ENCODE measurements around the gene HDLBP.

The HDLBP gene

DNA sequence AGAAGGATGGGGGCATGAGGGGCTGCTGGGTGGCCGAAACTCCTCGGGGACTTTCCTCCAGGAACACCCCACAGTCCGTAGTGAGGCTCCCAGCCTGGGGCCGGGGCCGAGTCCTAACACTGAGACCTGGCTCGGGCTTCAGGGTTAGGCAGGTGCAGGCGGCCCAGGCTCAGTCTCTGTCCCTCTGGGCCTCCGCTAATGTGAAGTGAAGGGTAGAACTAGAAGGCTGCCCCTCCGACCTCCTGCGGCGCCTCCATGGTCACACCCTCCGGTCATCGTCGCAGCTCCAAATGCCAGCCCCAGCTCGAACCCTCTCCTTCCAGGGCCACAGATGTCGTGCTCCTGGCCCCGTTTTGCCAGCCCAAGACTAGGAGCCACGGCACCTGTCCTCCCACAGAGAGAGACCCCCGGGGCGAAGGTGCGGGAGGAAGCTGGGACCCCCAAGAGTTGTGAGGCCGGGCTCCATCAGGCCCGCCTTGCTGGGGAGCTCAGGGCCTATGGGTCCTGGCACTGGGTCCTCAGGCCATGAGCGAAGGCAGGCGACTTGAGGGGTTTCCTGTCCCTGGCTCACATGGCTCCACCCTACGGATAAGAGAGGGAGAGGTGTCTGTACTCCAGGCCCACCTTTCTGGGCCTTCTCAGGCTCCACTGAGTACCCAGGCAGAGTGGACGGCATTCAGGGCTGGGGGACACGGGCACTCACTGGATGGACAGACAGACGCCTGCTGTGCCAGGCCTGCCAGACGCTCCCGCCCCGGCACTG, 126.2 kb downstream of the HDLBP start:
- DNase-seq, result no peak

DNA sequence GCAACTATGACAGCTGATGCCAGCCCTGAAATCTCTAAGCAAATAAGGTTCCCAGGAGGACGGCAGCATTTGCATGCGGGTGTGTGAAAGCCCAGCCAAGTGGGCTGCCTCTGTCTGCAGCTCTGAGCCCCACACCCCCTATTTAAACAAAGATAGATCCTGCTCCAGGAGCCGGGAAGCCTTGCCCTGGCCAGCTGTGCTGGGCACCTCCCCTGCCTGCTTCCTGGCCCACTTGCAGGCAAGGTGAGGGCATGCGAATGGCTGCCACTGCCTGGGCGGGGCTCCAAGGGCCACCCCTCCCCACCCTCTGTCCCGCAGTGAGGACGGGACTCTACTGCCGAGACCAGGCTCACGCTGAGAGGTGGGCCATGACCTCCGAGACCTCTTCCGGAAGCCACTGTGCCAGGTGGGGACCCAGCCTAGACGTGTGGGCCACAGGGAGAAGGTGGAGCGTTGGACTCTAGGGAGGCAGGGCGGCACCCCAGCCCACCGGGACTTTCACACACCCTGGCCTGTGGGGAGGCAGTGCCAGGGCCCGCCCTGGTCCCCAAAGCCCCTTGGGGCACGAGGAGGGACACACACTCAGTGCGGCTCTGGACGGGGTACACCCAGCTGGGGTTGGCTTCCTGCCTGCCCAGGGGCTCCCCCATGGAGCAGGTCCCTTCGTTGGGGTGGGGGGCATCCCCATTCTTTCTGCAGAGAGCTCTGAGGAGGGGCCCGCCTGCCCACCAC, 126.9 kb downstream of the HDLBP start, which contains the start of gene ANO7:
Gene ANO7, plus strand, starts transcription at position 317 of the 732 bp plus-strand sequence. CDS start 1,387 bp downstream, outside the sequence.
- DNase-seq, result no peak

DNA sequence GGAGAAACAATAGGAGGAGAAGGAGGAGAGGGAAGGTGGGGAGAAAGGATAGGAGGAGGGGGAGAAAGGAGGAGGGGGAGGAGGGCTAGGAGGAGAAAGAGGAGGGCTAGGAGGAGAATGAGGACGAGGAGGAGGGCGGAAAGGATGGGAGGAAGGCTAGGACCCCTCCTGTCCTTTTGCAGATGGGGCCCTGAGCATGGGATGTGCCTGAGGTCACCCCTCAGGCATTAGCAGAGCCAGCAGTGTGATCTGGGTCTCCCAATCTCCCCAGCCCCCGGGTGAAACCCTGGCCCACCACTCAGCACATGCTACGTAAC, 127.6 kb downstream of the HDLBP start:
- DNase-seq, result no peak

DNA sequence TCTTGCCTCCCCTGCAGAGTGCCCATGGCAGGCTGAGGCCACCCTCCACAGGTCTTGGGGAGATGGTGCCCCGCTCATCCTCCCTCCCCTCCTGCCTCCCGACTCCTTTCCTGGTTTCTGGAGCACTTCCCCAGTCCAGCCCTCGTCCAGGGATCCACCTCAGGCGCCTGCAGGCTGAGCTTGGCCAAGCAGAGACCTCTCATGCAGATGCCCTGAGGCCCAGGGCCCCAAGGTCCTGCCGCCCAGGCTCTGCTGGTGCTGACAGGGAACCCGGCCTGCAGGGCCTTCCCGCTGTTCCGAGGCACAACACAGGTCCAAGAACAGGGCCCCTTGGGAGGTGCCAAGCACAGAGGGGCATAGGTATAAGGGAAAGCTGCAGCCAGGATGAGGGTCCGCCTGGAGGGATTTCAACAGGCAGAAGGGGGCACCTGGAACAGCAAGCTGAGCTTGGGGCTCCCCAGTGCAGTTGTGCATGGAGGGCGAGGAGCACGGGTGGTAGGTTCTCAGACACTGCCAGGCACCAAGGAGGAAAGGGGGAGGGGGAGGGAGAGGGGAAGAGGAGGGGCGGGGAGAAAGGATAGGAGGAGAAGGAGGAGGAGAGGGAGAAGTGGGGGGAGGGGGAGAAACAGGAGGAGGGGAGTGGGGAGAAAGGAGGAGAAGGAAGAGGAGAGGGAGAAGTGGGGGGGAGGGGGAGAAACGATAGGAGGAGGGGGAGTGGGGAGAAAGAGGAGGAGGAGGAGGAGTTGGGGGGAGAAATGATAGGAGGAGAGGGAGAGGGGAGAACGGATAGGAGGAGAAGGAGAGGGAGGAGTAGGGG, 128.2 kb downstream of the HDLBP start:
- DNase-seq, result no peak

DNA sequence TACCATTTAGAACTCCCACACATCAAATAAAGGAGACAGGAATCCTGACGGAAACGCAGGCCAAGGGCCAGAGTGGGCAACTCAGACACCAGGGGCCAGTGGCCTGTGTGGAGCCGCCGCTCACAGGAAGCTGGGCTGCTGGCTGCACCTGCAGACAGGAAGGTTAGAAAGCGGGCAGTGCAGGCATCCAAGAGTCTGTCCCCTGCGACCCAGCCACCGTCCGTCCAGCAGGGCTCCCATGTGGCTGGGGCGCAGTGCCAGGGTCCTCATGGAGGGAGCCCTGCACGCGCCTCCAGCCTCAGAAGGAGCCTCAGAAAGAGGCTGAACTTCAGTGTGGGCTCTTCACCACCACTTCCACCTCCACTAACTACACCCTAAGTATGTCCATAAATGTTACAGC, 129.5 kb downstream of the HDLBP start:
- DNase-seq, result no peak

DNA sequence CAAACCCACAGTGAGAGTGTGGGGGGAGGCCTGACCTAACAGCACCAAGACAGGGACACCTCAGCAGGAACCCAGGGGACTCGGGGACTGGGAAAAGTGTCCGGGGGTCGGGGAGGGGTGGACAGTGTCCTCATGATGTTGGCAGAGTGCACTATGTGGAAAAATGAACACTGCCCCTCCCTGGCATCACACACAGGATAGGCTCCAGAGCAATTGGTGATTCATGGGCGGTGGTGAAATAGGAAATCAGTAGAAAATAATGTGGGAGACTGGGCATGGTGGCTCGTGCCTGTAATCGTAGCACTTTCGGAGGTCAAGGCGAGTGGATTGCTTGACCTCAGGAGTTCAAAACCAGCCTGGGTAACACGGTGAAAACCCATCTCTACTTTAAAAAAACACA, 130.6 kb downstream of the HDLBP start:
- DNase-seq, result no peak

DNA sequence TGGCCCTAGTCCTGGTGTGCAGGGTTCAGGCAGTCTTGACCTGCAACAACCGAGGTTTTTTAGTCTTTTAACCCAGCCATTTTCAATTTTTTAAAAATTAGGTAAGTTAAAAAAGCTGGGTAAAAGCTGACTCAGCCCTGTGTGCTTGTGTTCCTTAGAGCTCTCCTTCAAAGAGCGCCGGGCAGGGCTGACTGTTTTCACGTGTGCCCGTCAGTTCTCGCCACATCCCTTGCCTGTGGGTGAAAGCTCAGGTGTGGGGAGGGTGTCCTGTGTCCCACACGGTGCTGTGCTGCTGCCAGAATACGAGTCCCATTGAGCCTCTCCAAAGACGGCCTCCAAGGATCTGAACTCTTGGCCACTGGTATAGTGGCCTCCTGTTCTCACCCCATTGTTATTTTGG, 132.3 kb downstream of the HDLBP start:
- no peak for DNase-seq

DNA sequence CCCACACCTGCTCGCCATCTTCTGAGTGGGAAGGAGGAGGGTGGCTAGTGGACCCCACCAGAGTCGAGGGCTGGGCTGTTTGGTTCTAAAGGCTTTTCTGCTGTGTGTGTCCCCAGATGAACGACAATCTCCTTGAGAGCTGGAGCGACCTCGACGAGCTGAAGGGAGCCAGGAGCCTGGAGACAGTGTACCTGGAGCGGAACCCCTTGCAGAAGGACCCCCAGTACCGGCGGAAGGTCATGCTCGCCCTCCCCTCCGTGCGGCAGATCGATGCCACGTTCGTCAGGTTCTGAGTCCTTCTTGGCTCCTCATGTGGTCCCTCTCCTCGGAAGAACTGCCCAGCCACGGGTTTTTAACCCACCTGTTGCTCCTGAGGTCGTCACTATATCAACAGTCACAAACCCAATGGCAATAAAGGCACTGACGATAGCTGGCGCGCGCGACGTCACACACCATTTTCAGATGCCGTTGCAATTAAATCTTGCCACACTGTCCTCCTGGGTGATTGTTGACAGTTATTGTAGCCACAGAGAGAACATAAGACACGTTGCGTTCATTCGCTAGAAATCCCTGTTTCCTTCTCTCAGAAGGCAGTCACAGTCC, 132.8 kb downstream of the HDLBP start:
- DNase-seq, result no peak

DNA sequence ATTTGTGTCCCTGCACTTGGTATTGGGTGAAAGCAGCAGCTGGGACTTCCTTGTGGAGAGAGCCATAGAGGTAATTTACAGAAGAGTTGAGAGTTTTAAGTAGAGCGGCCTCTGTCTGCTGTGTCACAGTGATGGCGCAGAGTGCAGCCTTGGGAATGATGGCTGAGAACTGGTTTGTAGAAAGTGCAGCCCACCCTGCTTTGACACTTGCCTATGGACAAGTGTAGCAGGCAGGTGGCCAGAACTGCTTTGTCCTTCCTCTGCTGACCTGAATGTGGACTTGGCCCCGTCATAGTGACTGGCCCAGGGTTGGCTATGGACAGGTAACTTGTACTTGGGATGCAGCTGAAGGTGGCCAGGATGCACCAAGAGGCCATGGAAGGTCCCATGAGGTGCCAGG, 133.3 kb downstream of the HDLBP start:
- no peak for DNase-seq

DNA sequence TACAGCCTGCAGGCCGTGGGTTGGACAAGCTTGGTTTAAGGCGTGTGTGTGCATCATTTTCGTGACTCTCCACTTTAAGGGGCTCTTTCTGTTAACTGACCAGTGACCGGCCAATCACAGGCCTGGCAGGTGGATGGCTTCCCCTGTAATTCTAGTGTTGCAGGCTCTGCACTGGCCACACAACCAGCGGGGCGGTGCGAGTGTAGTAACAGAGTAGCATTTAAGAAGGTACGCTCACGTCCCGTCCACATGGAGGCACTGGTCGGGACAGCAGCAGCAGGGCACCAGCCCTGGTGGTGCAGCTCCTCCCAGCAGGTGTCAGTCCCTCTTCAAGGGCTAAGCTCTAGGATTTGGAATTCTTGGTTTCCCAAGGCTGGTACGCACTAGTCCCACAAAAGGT, 135.0 kb downstream of the HDLBP start:
- no peak for DNase-seq

DNA sequence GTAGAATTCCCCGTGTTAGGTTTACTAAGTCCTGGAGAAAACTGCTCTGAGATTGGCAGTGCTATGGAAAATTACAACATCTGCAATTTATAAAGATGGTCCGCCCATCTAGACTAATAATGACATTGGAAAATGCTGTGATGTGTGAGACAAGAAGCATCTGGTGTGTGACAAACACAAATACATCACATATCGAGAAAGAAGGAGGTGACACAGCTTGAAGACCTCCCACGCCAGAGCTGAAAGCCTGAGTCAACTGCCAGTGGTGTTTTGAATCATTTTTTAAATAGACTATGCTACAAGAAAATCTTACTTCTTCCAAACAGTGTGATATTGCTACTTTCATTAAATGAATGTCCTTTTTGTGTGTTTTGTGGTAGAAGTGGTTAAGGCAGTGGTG, 135.6 kb downstream of the HDLBP start:
- DNase-seq, result no peak

DNA sequence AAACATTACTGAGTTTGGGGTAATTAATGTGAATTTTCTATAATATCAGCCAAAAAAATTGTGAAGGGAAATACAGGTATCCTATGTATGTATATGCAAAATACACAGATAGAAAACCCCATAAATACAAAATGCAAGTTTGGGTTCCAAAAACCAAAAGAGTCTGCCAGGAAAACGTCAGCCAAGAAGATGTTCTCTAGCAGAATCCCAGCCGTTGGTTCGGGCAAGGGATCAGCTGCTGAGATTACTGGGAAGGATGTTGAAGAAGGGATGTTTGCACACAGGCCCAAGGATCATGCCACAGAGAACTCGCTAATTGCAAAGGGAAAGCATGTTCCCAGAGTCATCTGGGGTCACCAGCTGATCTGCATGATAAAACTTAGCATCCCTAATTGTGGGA, 136.5 kb downstream of the HDLBP start:
- no peak for DNase-seq

DNA sequence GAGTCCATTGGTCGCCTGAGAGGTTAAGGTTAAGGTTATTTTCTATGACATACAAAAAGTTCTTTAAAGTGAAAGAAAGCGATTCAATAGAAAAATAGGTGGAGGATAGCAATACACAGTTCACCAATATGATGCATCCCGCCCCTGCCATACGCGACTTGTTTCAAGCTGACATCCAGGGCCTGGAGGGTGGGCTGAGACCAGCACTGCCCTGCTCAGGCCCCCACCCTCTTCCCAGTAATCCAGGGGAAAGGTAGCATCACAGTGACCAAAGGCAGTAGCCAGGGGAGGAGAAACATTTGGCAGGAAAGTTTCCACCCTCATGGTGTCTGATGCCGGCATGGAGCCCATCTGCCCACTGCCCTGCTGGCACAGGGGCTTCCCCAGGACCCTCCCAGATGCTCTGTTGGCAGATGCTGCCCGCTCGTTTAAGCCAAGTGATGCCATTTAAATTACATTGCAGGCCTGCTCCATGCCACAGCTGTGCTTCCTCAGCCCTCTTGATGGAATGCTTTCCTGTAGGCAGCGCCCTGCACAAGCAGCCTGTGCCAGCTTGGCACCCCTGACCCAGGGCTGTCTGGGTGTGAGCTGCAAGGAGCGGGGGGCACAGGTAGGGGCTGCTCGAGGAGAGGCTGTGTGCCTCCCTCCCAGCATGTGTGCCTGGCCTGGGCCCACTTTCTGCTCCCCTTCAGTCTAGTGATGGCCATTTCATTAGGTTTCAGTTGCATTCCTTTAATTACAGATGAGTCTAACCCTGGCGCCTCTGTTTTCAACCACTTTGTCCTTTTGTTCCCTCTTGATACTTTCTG, 137.7 kb downstream of the HDLBP start:
- DNase-seq, result no peak
